ENCODE measurements around the gene TIGD7. TPM values are rescaled to one million over a fixed set of nuclear protein-coding genes. Genes with fewer than 3 reads are reported as not detected.

TIGD7 gene
- polyA plus RNA-seq, 3 donors = 0.32 to 1.4 (median 0.64) TPM

DNA sequence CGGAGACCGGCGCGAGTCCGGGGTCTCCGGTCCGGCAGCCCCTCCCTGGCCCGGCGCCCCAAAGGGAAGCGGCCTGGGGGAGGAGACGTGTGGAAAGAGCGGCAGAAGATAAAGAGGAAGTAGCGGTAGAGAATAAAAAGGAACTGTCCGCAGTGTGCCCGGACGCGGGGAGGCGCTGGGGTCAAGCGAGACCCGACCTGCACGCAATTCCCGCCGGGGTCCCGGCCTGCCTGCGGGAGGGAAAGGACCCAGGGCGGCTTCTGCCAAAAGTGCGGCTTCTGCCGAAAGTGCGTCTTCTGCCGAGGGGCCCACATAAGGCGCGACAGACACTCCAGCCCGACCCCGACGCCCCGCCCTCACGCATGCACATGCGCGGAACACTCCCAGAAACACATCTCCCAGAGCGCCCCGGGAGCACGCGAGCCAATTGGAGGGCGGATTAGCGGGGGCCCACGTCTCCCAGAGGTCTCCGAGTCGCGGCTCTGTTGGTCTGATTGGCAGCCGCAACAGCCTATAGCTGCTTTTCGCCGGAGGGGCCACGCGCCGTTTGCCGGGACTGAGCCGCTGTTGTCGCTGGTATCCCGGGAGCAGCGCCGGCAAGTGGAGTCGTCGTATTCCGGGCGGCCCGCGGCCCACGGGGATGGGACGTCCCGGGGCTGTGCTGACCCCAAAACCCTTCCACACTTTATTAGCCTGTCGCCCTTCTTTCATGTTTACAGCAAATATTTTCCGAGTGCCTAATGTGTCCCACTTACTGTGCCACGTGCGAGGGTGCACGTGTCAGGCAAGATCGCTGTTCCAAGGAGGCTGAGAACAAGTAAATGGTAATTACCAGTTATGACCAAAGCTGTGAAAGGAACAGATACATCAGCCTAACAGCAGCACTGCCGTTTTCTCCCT is 40.8 kb downstream of the TIGD7 start:
- H3K27me3 ChIP-seq (ENCODE audit: control insufficient read depth in 2 of 2, insufficient read depth in 2 of 2, low read length in 2 of 2) = no peaks in the 10 kb centered on the region
- intact Hi-C loops (cut with micrococcal nuclease) = loop anchor here (2.0 to 5.0 kb wide), 3 partner anchors 18 to 193 kb away; partner anchors contain the start of gene ZNF263 (in 1 of the 2)
- peak overlapping the region; percentile 96 to 100 (median 98) for H3K27ac Mint-ChIP-seq
- H3K9me3 Mint-ChIP-seq = peaks cover 6 to 52% (median 20%) of the 10 kb centered on the region in 7 donors
- H3K4me3 ChIP-seq (replicated peaks in 1 of 3; ENCODE audit: low read depth in 2 of 3, low read length in 3 of 3) = peak overlapping the region; percentile 81 to 89 (median 81)
- peaks cover 26 to 41% of the 10 kb centered on the region in 2 donors for H3K36me3 Mint-ChIP-seq
- peaks cover 54 to 63% of the 10 kb centered on the region in 2 donors for H3K4me1 ChIP-seq (ENCODE audit: control insufficient read depth in 1 of 2, insufficient read depth in 2 of 2, low read length in 2 of 2)
- peaks cover 68% of the 10 kb centered on the region for H3K4me1 Mint-ChIP-seq
- H3K27me3 Mint-ChIP-seq (ENCODE audit: low read depth in 3 of 3) = peaks cover 0 to 6% (median 0%) of the 10 kb centered on the region in 3 donors
- DNase-seq = peak; percentile 90 to 94 (median 92)
- peaks cover 12 to 30% of the 10 kb centered on the region in 2 donors for H3K9me3 ChIP-seq (replicated peaks in 1 of 2; ENCODE audit: control insufficient read depth in 1 of 2, insufficient read depth in 1 of 2, low read length in 2 of 2)
- peaks cover 32% of the 10 kb centered on the region for H4K20me1 ChIP-seq (ENCODE audit: insufficient read depth, low read length)
- H3K36me3 ChIP-seq (replicated peaks in 1 of 2; ENCODE audit: control insufficient read depth in 1 of 2, insufficient read depth in 2 of 2, low read length in 2 of 2) = peaks cover 10 to 14% of the 10 kb centered on the region in 2 donors
- TF ChIP-seq, protein P1, sequence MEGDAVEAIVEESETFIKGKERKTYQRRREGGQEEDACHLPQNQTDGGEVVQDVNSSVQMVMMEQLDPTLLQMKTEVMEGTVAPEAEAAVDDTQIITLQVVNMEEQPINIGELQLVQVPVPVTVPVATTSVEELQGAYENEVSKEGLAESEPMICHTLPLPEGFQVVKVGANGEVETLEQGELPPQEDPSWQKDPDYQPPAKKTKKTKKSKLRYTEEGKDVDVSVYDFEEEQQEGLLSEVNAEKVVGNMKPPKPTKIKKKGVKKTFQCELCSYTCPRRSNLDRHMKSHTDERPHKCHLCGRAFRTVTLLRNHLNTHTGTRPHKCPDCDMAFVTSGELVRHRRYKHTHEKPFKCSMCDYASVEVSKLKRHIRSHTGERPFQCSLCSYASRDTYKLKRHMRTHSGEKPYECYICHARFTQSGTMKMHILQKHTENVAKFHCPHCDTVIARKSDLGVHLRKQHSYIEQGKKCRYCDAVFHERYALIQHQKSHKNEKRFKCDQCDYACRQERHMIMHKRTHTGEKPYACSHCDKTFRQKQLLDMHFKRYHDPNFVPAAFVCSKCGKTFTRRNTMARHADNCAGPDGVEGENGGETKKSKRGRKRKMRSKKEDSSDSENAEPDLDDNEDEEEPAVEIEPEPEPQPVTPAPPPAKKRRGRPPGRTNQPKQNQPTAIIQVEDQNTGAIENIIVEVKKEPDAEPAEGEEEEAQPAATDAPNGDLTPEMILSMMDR (IDR thresholded peaks at IDR 0.05) = peak; percentile 58
- H3K4me2 ChIP-seq (replicated peaks; ENCODE audit: extremely low read depth, low read length, poor library complexity, severe bottlenecking) = peak overlapping the region; percentile 85
- peak overlapping the region; percentile 75 for H2AFZ ChIP-seq (ENCODE audit: insufficient read depth, low read depth, low read length, poor library complexity, severe bottlenecking)
- peak overlapping the region; percentile 99 to 100 for H3K27ac ChIP-seq (ENCODE audit: low read depth in 1 of 2, low read length in 2 of 2)
- H3K4me3 Mint-ChIP-seq = peak overlapping the region; percentile 86 to 91
- peaks cover 48% of the 10 kb centered on the region for H3K79me2 ChIP-seq (ENCODE audit: insufficient read depth, low read length)
- peak overlapping the region; percentile 99 for H3K9ac ChIP-seq (ENCODE audit: insufficient read depth, low read length, poor library complexity, severe bottlenecking)
- WGBS (ENCODE audit: insufficient coverage) = under 1% methylated on average over 61 of the region's 77 CpGs

DNA sequence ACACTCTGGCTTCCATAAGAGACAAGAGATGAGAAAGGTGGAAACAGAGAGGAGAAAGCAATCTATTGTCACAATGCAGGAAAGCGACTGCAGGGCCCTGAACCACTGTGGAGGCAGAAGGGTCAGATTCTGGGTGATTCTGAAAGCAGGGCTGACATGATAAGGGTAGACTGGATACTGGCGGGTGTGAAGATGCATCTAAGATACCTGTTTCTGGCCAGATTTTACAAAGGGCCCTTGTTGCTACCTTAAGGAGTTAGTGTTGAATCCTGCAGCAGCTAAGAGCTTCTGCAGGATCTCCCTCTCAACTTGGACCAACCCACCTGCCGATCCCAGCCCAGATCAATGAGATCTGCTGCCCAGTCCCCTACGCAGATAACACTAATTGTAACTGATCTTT is 42.7 kb downstream of the TIGD7 start:
- intact Hi-C loops (cut with micrococcal nuclease) = loop anchor here in 1 of 2 donors (5.0 kb wide), 1 partner anchor 195 kb away; no protein-coding TSS in a partner anchor
- peaks cover 10 to 14% of the 10 kb centered on the region in 2 donors for H3K36me3 ChIP-seq (replicated peaks in 1 of 2; ENCODE audit: control insufficient read depth in 1 of 2, insufficient read depth in 2 of 2, low read length in 2 of 2)
- TF ChIP-seq, protein P1 (IDR thresholded peaks at IDR 0.05) = no peak
- no peak for DNase-seq
- no peak overlapping the region for H2AFZ ChIP-seq (ENCODE audit: insufficient read depth, low read depth, low read length, poor library complexity, severe bottlenecking)
- H3K36me3 Mint-ChIP-seq = peaks cover 12 to 23% of the 10 kb centered on the region in 2 donors
- WGBS (ENCODE audit: insufficient coverage) = 100% methylated on average over 2 of the region's 4 CpGs
- H3K9me3 Mint-ChIP-seq = peaks cover 2 to 35% (median 12%) of the 10 kb centered on the region in 7 donors
- peak overlapping the region; percentile 99 to 100 for H3K27ac ChIP-seq (ENCODE audit: low read depth in 1 of 2, low read length in 2 of 2)
- H3K79me2 ChIP-seq (ENCODE audit: insufficient read depth, low read length) = peaks cover 40% of the 10 kb centered on the region
- peaks cover 24% of the 10 kb centered on the region for H4K20me1 ChIP-seq (ENCODE audit: insufficient read depth, low read length)
- H3K9me3 ChIP-seq (replicated peaks in 1 of 2; ENCODE audit: control insufficient read depth in 1 of 2, insufficient read depth in 1 of 2, low read length in 2 of 2) = peaks cover 6 to 16% of the 10 kb centered on the region in 2 donors
- peaks cover 73 to 82% of the 10 kb centered on the region in 2 donors for H3K4me1 ChIP-seq (ENCODE audit: control insufficient read depth in 1 of 2, insufficient read depth in 2 of 2, low read length in 2 of 2)
- peaks cover 83% of the 10 kb centered on the region for H3K4me1 Mint-ChIP-seq
- peaks cover 0 to 6% (median 0%) of the 10 kb centered on the region in 3 donors for H3K27me3 Mint-ChIP-seq (ENCODE audit: low read depth in 3 of 3)
- no peaks in the 10 kb centered on the region for H3K27me3 ChIP-seq (ENCODE audit: control insufficient read depth in 2 of 2, insufficient read depth in 2 of 2, low read length in 2 of 2)
- no peak overlapping the region for H3K9ac ChIP-seq (ENCODE audit: insufficient read depth, low read length, poor library complexity, severe bottlenecking)
- peak overlapping the region in 1 of 2 donors; percentile 39 for H3K4me3 Mint-ChIP-seq
- H3K27ac Mint-ChIP-seq = peak overlapping the region; percentile 96 to 100 (median 98)
- peak overlapping the region in 1 of 3 experiments; percentile 81 for H3K4me3 ChIP-seq (replicated peaks in 1 of 3; ENCODE audit: low read depth in 2 of 3, low read length in 3 of 3)
- H3K4me2 ChIP-seq (replicated peaks; ENCODE audit: extremely low read depth, low read length, poor library complexity, severe bottlenecking) = no peak overlapping the region
